Colonic mucosa (tissue), 4 donors: ENCODE measurements around the gene MRTFB. TPM values are rescaled to one million over a fixed set of nuclear protein-coding genes. Genes with fewer than 3 reads are reported as not detected.

Source experiments
- DNase-seq: peaks from one replicate; pipeline ENCODE4 v3.0.0-alpha.2; 2020
- H3K27ac ChIP-seq: fragments of 200-600 bp; one replicate; pipeline ENCODE4 v1.8.0; 2021
- H3K27me3 ChIP-seq: fragments of 200-600 bp; one replicate; pipeline ENCODE4 v1.8.0; 2021
- H3K36me3 ChIP-seq: fragments of 200-600 bp; one replicate; pipeline ENCODE4 v1.8.0; 2021
- H3K4me1 ChIP-seq: fragments of 200-600 bp; one replicate; pipeline ENCODE4 v1.8.0; 2021; ENCODE audit warnings: mild to moderate bottlenecking
- H3K4me3 ChIP-seq: fragments of 200-600 bp; one replicate; pipeline ENCODE4 v1.8.0; 2021
- H3K9ac ChIP-seq, 2 donors: one replicate each; pipeline ENCODE4 v1.7.0; 2013; ENCODE audit warnings: control low read depth in 2 of 2, low read depth in 2 of 2, low read length in 2 of 2
- H3K9me3 ChIP-seq: fragments of 200-600 bp; one replicate; pipeline ENCODE4 v1.8.0; 2021
- intact Hi-C: fragments of 100-400 bp; cut with DNase I; formaldehyde crosslinking; loops from one replicate; pipeline ENCODE4 v1.14.1; 2022
- total RNA-seq, 2 donors: library from RNA; stranded (reverse); fragmentation: NEBNext Ultra II Directional in 1 of 2; extraction: Animal tissue kit (Norgen Biotek cat#: 25700) in 1 of 2; gene quantifications; one replicate each; pipeline ENCODE4 v1.2.1, GENCODE V29; 2021
- TF ChIP-seq, protein P1 (sequence below): fragments of 200-600 bp; IDR thresholded peaks from one replicate; pipeline ENCODE4 v1.8.0; 2022; ENCODE audit warnings: antibody characterized with exemption, mild to moderate bottlenecking
- donor health status: healthy.
- donor health status: DM: no; HTN: no; CAD: no.
- donor health status: DM: no; HTN: no; CAD: no.

MRTFB gene
- total RNA-seq, 2 donors from 2014 or later = 31.4 to 40.3 TPM

- TF ChIP-seq, protein P1, sequence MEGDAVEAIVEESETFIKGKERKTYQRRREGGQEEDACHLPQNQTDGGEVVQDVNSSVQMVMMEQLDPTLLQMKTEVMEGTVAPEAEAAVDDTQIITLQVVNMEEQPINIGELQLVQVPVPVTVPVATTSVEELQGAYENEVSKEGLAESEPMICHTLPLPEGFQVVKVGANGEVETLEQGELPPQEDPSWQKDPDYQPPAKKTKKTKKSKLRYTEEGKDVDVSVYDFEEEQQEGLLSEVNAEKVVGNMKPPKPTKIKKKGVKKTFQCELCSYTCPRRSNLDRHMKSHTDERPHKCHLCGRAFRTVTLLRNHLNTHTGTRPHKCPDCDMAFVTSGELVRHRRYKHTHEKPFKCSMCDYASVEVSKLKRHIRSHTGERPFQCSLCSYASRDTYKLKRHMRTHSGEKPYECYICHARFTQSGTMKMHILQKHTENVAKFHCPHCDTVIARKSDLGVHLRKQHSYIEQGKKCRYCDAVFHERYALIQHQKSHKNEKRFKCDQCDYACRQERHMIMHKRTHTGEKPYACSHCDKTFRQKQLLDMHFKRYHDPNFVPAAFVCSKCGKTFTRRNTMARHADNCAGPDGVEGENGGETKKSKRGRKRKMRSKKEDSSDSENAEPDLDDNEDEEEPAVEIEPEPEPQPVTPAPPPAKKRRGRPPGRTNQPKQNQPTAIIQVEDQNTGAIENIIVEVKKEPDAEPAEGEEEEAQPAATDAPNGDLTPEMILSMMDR = no peak
- H3K4me1 ChIP-seq = peaks cover 8% of the 10 kb centered on the region
- no peaks in the 10 kb centered on the region for H3K36me3 ChIP-seq
- DNase-seq = no peak
- intact Hi-C loops = no loop called here
- H3K27me3 ChIP-seq = no peaks in the 10 kb centered on the region
- no peak overlapping the region for H3K9ac ChIP-seq
- H3K4me3 ChIP-seq = no peak overlapping the region
- no peaks in the 10 kb centered on the region for H3K9me3 ChIP-seq
- H3K27ac ChIP-seq = no peak overlapping the region
Measured at GRCh38 chr16:14092561-14092960, 21.4 kb downstream of the MRTFB start.

- H3K9ac ChIP-seq = no peak overlapping the region
- TF ChIP-seq, protein P1 = no peak
- intact Hi-C loops = no loop called here
Measured at GRCh38 chr16:14095883-14096551, 24.9 kb downstream of the MRTFB start.

DNA sequence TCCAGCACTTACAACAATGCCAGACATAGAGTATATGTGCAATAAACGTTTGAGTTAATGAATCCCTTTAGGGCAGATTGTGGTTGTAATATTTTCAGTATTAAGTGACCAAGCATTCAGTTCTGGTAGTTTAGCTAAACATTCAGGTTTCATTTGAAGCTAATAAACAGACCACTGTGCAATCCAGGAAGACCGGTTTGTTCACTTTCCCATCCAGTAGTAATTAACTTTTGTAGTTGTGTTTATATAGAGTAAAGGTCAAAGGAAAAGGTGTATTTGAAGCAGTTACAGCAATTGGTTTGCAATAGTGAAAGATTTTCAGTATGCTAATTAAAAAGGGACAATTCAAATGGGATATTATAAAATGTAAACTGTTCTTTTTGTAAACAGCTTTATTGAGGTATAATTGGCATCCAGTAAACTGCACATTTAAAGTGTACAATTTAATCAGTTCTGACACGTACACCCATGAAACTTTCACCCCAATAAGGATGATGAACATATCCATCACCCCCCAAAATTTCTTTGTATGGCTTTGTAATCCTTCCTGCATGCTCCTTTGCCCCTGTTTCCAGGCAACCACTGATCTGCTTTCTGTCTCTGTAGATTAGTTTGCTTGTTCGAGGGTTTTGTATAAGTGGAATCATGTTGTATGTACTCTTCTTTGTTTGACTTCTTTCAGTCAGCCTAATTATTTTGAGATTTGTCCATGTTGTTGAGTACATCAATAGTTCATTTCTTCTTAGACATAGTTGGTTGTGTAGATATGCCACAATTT is 26.3 kb downstream of the MRTFB start:
- Histone ChIP-seq H3K9ac (peak overlapping the region in 1 of 2 donors; percentile 46), H3K4me3 (no peak overlapping the region), H3K4me1 (peaks cover 4% of the 10 kb centered on the region)

More at GRCh38 chr16:14095883-14096551, 24.9 kb downstream of the MRTFB start:
- DNase-seq = no peak
- Histone ChIP-seq H3K4me3 (no peak overlapping the region), H3K9me3 (no peaks in the 10 kb centered on the region), H3K27me3 (no peaks in the 10 kb centered on the region), H3K4me1 (peaks cover 4% of the 10 kb centered on the region), H3K27ac (peak overlapping the region; percentile 66), H3K36me3 (no peaks in the 10 kb centered on the region)

DNA sequence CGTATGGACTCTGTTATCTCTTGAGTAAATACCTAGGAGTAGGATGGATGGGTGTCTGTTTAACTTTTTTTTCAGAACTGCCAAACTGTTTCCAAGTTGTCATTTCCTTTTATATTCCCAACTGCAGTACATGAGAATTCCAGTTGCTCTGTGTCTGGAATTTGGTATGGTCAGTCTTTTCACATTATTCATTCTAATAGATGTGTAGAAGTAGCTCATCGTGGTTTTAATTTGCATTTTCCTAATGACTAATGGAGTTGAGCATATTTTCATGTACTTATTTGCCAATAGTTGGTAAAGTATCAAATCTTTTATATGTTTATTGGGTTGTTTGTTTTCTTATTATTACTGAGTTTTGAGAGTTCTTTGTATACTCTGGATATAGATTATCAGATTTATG is 27.0 kb downstream of the MRTFB start:
- peak overlapping the region; percentile 66 for H3K27ac ChIP-seq

More for the DNA sequence above, 26.3 kb downstream of the MRTFB start:
- no peaks in the 10 kb centered on the region for H3K27me3 ChIP-seq
- peak; percentile 70 for DNase-seq
- H3K9me3 ChIP-seq = no peaks in the 10 kb centered on the region
- TF ChIP-seq, protein P1 = no peak
- H3K36me3 ChIP-seq = no peaks in the 10 kb centered on the region
- intact Hi-C loops = no loop called here
- H3K27ac ChIP-seq = peak overlapping the region; percentile 66

DNA sequence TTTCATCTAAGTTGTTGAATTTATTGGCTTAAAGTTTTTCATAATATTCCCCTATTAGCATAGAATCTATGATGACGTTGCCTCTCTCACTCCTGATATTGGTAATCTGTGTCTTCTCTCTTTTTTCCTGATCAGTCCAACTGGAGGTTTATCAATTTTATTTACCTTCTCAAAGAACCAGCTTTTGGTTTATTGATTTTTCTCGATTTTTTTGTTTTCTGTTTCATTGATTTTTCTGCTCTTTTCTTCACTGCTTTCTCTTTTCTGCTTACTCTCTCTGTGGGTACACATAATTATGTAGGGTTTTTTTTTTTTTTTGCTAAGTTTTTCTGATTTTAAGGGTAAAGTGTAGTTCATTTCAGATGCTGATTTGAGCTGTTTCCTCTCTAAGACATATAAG is 29.7 kb downstream of the MRTFB start:
- H3K27me3 ChIP-seq = no peaks in the 10 kb centered on the region
- H3K9ac ChIP-seq = no peak overlapping the region
- H3K4me1 ChIP-seq = peaks cover 5% of the 10 kb centered on the region
- no peak for DNase-seq
- H3K4me3 ChIP-seq = no peak overlapping the region
- H3K9me3 ChIP-seq = no peaks in the 10 kb centered on the region
- H3K36me3 ChIP-seq = no peaks in the 10 kb centered on the region
- H3K27ac ChIP-seq = no peak overlapping the region
- intact Hi-C loops = no loop called here
- TF ChIP-seq, protein P1 = no peak

More for the DNA sequence above, 27.0 kb downstream of the MRTFB start:
- TF ChIP-seq, protein P1 = no peak
- Histone ChIP-seq H3K9ac (peak overlapping the region in 1 of 2 donors; percentile 4), H3K27me3 (no peaks in the 10 kb centered on the region), H3K36me3 (no peaks in the 10 kb centered on the region), H3K9me3 (no peaks in the 10 kb centered on the region), H3K4me3 (no peak overlapping the region), H3K4me1 (peaks cover 9% of the 10 kb centered on the region)
- intact Hi-C loops = no loop called here
- DNase-seq = no peak
